Activated CD4-positive, alpha-beta T cell treated with anti-CD3 and anti-CD28 coated beads, Interleukin-2, amount 10 ng/mL, durations not matched to agents 7 days and 5 days (primary cell): ENCODE data around the gene DZANK1. TPM values are rescaled to one million over a fixed set of nuclear protein-coding genes. Genes with fewer than 3 reads are reported as not detected.
A peak's percentile ranks its signal among the peaks of the same experiment; 100 is the strongest.
"Not testable (repeated sequence)": the region's sequence is repeated elsewhere in the genome, so short reads cannot be mapped to it uniquely, and the experiment has no call there.

Experiments used
- CTCF ChIA-PET: fragments of 350-600 bp; sonication (Branson Sonifier 250); formaldehyde crosslinking; loops from one replicate; lab custom pipeline; 2021; ENCODE audit warnings: antibody characterized with exemption; lab: Charles Lee
- POLR2A ChIA-PET: fragments of 350-600 bp; sonication (Branson Sonifier 250); formaldehyde crosslinking; loops from one replicate; lab custom pipeline; 2021; ENCODE audit warnings: antibody characterized with exemption; lab: Charles Lee
- DNase-seq: peaks from one replicate; pipeline ENCODE4 v3.0.0-alpha.2; 2020
- H3K27ac Mint-ChIP-seq: one replicate; pipeline ENCODE4 v1.8.0; 2021; ENCODE audit warnings: mild to moderate bottlenecking, moderate library complexity, mixed read lengths
- H3K27me3 Mint-ChIP-seq: one replicate; pipeline ENCODE4 v1.8.0; 2021; ENCODE audit warnings: mixed read lengths
- H3K36me3 Mint-ChIP-seq: one replicate; pipeline ENCODE4 v1.8.0; 2021; ENCODE audit warnings: low read depth, mixed read lengths
- H3K4me1 Mint-ChIP-seq: one replicate; pipeline ENCODE4 v1.8.0; 2021; ENCODE audit warnings: mixed read lengths
- H3K4me3 Mint-ChIP-seq: one replicate; pipeline ENCODE4 v1.8.0; 2021; ENCODE audit warnings: mild to moderate bottlenecking, moderate library complexity, mixed read lengths
- H3K9me3 Mint-ChIP-seq: one replicate; pipeline ENCODE4 v1.8.0; 2021; ENCODE audit warnings: mixed read lengths
- total RNA-seq, 2 experiments: library from RNA; stranded (reverse); gene quantifications; one replicate each; pipeline ENCODE4 v1.2.3, GENCODE V29; 2021

Gene DZANK1
- total RNA-seq: 1 to 10 TPM; 1.6 to 1.7 TPM

GRCh38 chr20:18466894-18467730 lies at the start of gene DZANK1, which contains the start of gene POLR3F:
DZANK1 (minus strand) TSS chr20:18467030; CDS start chr20:18465358, 1,672 bp downstream.
POLR3F (plus strand) TSS chr20:18467390; CDS start chr20:18467507, 117 bp downstream.
- peak within 1 kb of the TSS; percentile 88 for H3K4me3 Mint-ChIP-seq
- peak within 1 kb of the TSS; percentile 92 for H3K27ac Mint-ChIP-seq
- ChIA-PET CTCF (interaction anchor here (0.5 to 1.3 kb wide), 4 partner anchors 9 to 178 kb away, joined by 3 to 6 read pairs (median 4); partner anchors contain the start of genes RBBP9 and ZNF133), POLR2A (interaction anchor here (1.1 kb wide), 1 partner anchor 40 kb away, joined by 3 read pairs; no protein-coding TSS in a partner anchor)
- H3K36me3 Mint-ChIP-seq: peaks cover 7% of the 10 kb centered on the region
- no peaks in the 10 kb centered on the region for H3K9me3 Mint-ChIP-seq
- peak; percentile 95 for DNase-seq
- peaks cover 26% of the 10 kb centered on the region for H3K4me1 Mint-ChIP-seq
- no peaks in the 10 kb centered on the region for H3K27me3 Mint-ChIP-seq

- H3K27me3 Mint-ChIP-seq: no peaks in the 10 kb centered on the region
Observed at GRCh38 chr20:18515973-18516372, 49.1 kb upstream of the DZANK1 start.

GRCh38 chr20:18514127-18514526 lies 47.3 kb upstream of the DZANK1 start:
- H3K4me1 Mint-ChIP-seq: peaks cover 32% of the 10 kb centered on the region
- no peaks in the 10 kb centered on the region for H3K9me3 Mint-ChIP-seq
- no peak overlapping the region for H3K4me3 Mint-ChIP-seq
- DNase-seq: no peak
- ChIA-PET POLR2A (no interaction called here), CTCF (interaction anchor here (0.6 to 1.7 kb wide), 3 partner anchors 15 to 130 kb away, joined by 3 to 4 read pairs (median 3); no protein-coding TSS in a partner anchor)
- H3K27me3 Mint-ChIP-seq: no peaks in the 10 kb centered on the region
- no peak overlapping the region for H3K27ac Mint-ChIP-seq
- peaks cover 41% of the 10 kb centered on the region for H3K36me3 Mint-ChIP-seq

More at GRCh38 chr20:18515973-18516372, 49.1 kb upstream of the DZANK1 start:
- no peak overlapping the region for H3K27ac Mint-ChIP-seq
- H3K9me3 Mint-ChIP-seq: no peaks in the 10 kb centered on the region
- peaks cover 23% of the 10 kb centered on the region for H3K36me3 Mint-ChIP-seq
- no peak overlapping the region for H3K4me3 Mint-ChIP-seq
- H3K4me1 Mint-ChIP-seq: peaks cover 15% of the 10 kb centered on the region
- POLR2A ChIA-PET: interaction anchor here (0.6 kb wide), 1 partner anchor 275 kb away, joined by 4 read pairs; no protein-coding TSS in a partner anchor
- DNase-seq: no peak
- CTCF ChIA-PET: interaction anchor here (0.7 to 1.7 kb wide), 3 partner anchors 11 to 150 kb away, joined by 3 to 4 read pairs (median 3); no protein-coding TSS in a partner anchor

GRCh38 chr20:18513208-18513607 lies 46.4 kb upstream of the DZANK1 start:
- POLR2A ChIA-PET: no interaction called here
- Mint-ChIP-seq H3K36me3 (peaks cover 42% of the 10 kb centered on the region), H3K4me3 (no peak overlapping the region), H3K4me1 (peaks cover 40% of the 10 kb centered on the region), H3K27ac (no peak overlapping the region), H3K27me3 (no peaks in the 10 kb centered on the region), H3K9me3 (no peaks in the 10 kb centered on the region)
- CTCF ChIA-PET: interaction anchor here (1.1 kb wide), 1 partner anchor 9 kb away, joined by 3 read pairs; no protein-coding TSS in a partner anchor
- DNase-seq: no peak

- H3K4me1 Mint-ChIP-seq: peaks cover 51% of the 10 kb centered on the region
- H3K27me3 Mint-ChIP-seq: no peaks in the 10 kb centered on the region
- DNase-seq: no peak
- H3K27ac Mint-ChIP-seq: no peak overlapping the region
- ChIA-PET POLR2A (no interaction called here), CTCF (no interaction called here)
- no peak overlapping the region for H3K4me3 Mint-ChIP-seq
- H3K9me3 Mint-ChIP-seq: no peaks in the 10 kb centered on the region
- peaks cover 44% of the 10 kb centered on the region for H3K36me3 Mint-ChIP-seq
Observed at GRCh38 chr20:18511571-18511970, 44.7 kb upstream of the DZANK1 start.

GRCh38 chr20:18507218-18508191 lies 40.7 kb upstream of the DZANK1 start, which contains the start of gene SEC23B:
SEC23B (plus strand) TSS chr20:18507940; CDS start chr20:18510836, 2,896 bp downstream.
- H3K4me3 Mint-ChIP-seq: peak within 1 kb of the TSS; percentile 100
- no peaks in the 10 kb centered on the region for H3K9me3 Mint-ChIP-seq
- peaks cover 52% of the 10 kb centered on the region for H3K4me1 Mint-ChIP-seq
- ChIA-PET POLR2A (interaction anchor here (0.8 to 1.0 kb wide), 4 partner anchors 10 to 219 kb away, joined by 3 to 5 read pairs (median 3); partner anchors contain the start of genes DZANK1, POLR3F, RBBP9 and ZNF133), CTCF (interaction anchor here (1.1 to 4.2 kb wide), 4 partner anchors 10 to 56 kb away, joined by 3 to 29 read pairs (median 4); partner anchors contain the start of gene RBBP9)
- peak; percentile 98 for DNase-seq
- no peaks in the 10 kb centered on the region for H3K27me3 Mint-ChIP-seq
- peaks cover 32% of the 10 kb centered on the region for H3K36me3 Mint-ChIP-seq
- peak within 1 kb of the TSS; percentile 100 for H3K27ac Mint-ChIP-seq

- H3K4me3 Mint-ChIP-seq: peak overlapping the region; percentile 100
- H3K9me3 Mint-ChIP-seq: no peaks in the 10 kb centered on the region
- peaks cover 51% of the 10 kb centered on the region for H3K4me1 Mint-ChIP-seq
- H3K27me3 Mint-ChIP-seq: no peaks in the 10 kb centered on the region
- CTCF ChIA-PET: interaction anchor here (1.1 to 4.2 kb wide), 4 partner anchors 10 to 57 kb away, joined by 3 to 29 read pairs (median 4); partner anchors contain the start of gene RBBP9
- H3K27ac Mint-ChIP-seq: peak overlapping the region; percentile 100
- DNase-seq: peak; percentile 28
- POLR2A ChIA-PET: interaction anchor here (0.8 to 1.0 kb wide), 3 partner anchors 9 to 40 kb away, joined by 3 to 5 read pairs (median 3); partner anchors contain the start of genes DZANK1, POLR3F and RBBP9
- H3K36me3 Mint-ChIP-seq: peaks cover 29% of the 10 kb centered on the region
Observed at GRCh38 chr20:18506744-18507143, 39.9 kb upstream of the DZANK1 start.

- Mint-ChIP-seq H3K36me3 (peaks cover 9% of the 10 kb centered on the region), H3K4me1 (peaks cover 33% of the 10 kb centered on the region), H3K27ac (no peak overlapping the region), H3K9me3 (no peaks in the 10 kb centered on the region), H3K4me3 (no peak overlapping the region), H3K27me3 (no peaks in the 10 kb centered on the region)
- DNase-seq: no peak
- CTCF ChIA-PET: interaction anchor here (1.0 to 4.2 kb wide), 3 partner anchors 7 to 22 kb away, joined by 3 to 29 read pairs (median 3); partner anchors contain the start of gene RBBP9
- POLR2A ChIA-PET: no interaction called here
Observed at GRCh38 chr20:18504479-18505060, 37.7 kb upstream of the DZANK1 start.

- H3K36me3 Mint-ChIP-seq, H3K27me3 Mint-ChIP-seq, H3K9me3 Mint-ChIP-seq, POLR2A ChIA-PET, H3K27ac Mint-ChIP-seq, DNase-seq, H3K4me3 Mint-ChIP-seq, CTCF ChIA-PET: not testable (repeated sequence)
- peaks cover 18% of the 10 kb centered on the region for H3K4me1 Mint-ChIP-seq
Observed at GRCh38 chr20:18501672-18502071, 34.8 kb upstream of the DZANK1 start.

- Mint-ChIP-seq H3K4me1 (peaks cover 26% of the 10 kb centered on the region), H3K27ac (no peak overlapping the region), H3K27me3 (no peaks in the 10 kb centered on the region), H3K36me3 (peaks cover 8% of the 10 kb centered on the region), H3K9me3 (no peaks in the 10 kb centered on the region), H3K4me3 (peak overlapping the region; percentile 88)
- no peak for DNase-seq
- ChIA-PET CTCF (interaction anchor here (1.0 to 3.9 kb wide), 7 partner anchors 9 to 31 kb away, joined by 3 to 29 read pairs (median 4); partner anchors contain the start of genes DZANK1, POLR3F and SEC23B), POLR2A (interaction anchor here (1.6 kb wide), 1 partner anchor 10 kb away, joined by 5 read pairs; the partner anchor contains the start of gene SEC23B)
Observed at GRCh38 chr20:18497603-18498002, 30.8 kb upstream of the DZANK1 start.
